Caco-2 (cell line): ENCODE results near the gene NFATC2. TPM values are rescaled to one million over a fixed set of nuclear protein-coding genes. Genes with fewer than 3 reads are reported as not detected.

ENCODE experiments used
- BruUV-seq: library from RNA; stranded (reverse); fragments of 400-500 nt; replicated peaks from 2 replicates; lab custom pipeline; 2021; lab: Mats Ljungman, UMichigan
- CTCF ChIA-PET: fragments of 300-600 bp; sonication (Branson Sonifier 250); formaldehyde crosslinking; loops from one replicate; lab custom pipeline; 2022; ENCODE audit warnings: antibody characterized with exemption; lab: Charles Lee
- POLR2A ChIA-PET: fragments of 300-600 bp; sonication (Branson Sonifier 250); formaldehyde crosslinking; loops from one replicate; lab custom pipeline; 2022; ENCODE audit warnings: antibody characterized with exemption; lab: Charles Lee
- DNase-seq, 2 experiments: peaks; one replicate each; pipeline versions ENCODE4 v3.0.0 to v3.0.0-alpha.2; 2020 to 2022
- H3K27me3 ChIP-seq: replicated peaks from 2 replicates; pipeline ENCODE4 v1.6.0; 2011; ENCODE audit warnings: low read length; ENCODE audit not compliant: control insufficient read depth, insufficient read depth
- H3K36me3 ChIP-seq: 2 replicates; pipeline ENCODE4 v1.5.1; 2011; ENCODE audit warnings: low read length; ENCODE audit not compliant: control insufficient read depth, insufficient read depth
- H3K4me1 ChIP-seq: fragments of 250-450 bp; sonication (Bioruptor Pico); 2 replicates; pipeline ENCODE4 v1.5.1; 2020; ENCODE audit warnings: mild to moderate bottlenecking
- H3K4me3 ChIP-seq: 2 replicates; pipeline ENCODE4 v1.5.1; 2011; ENCODE audit warnings: low read depth, mild to moderate bottlenecking, control low read depth, low read length
- H3K9me3 ChIP-seq: fragments of 250-450 bp; sonication (Bioruptor Pico); 2 replicates; pipeline ENCODE4 v1.5.1; 2020; ENCODE audit warnings: mild to moderate bottlenecking, moderate library complexity
- H3K27ac Mint-ChIP-seq: one replicate; pipeline ENCODE4 v1.8.0; 2022; ENCODE audit warnings: mixed read lengths; ENCODE audit not compliant: unreplicated experiment
- H3K27me3 Mint-ChIP-seq: one replicate; pipeline ENCODE4 v1.8.0; 2022; ENCODE audit warnings: mixed read lengths; ENCODE audit not compliant: insufficient read depth, unreplicated experiment
- H3K36me3 Mint-ChIP-seq: one replicate; pipeline ENCODE4 v1.8.0; 2022; ENCODE audit warnings: mild to moderate bottlenecking, mixed read lengths; ENCODE audit not compliant: insufficient read depth, unreplicated experiment
- H3K4me1 Mint-ChIP-seq: one replicate; pipeline ENCODE4 v1.8.0; 2022; ENCODE audit warnings: low read depth, mixed read lengths; ENCODE audit not compliant: unreplicated experiment
- H3K4me3 Mint-ChIP-seq: one replicate; pipeline ENCODE4 v1.8.0; 2022; ENCODE audit warnings: mild to moderate bottlenecking, moderate library complexity, mixed read lengths; ENCODE audit not compliant: unreplicated experiment
- H3K9me3 Mint-ChIP-seq: one replicate; pipeline ENCODE4 v1.8.0; 2022; ENCODE audit warnings: mixed read lengths; ENCODE audit not compliant: unreplicated experiment
- intact Hi-C: fragments of 100-400 bp; cut with micrococcal nuclease; formaldehyde crosslinking; loops from one replicate; pipeline ENCODE4 v1.10.0; 2022; ENCODE audit not compliant: unreplicated experiment
- total RNA-seq: library from RNA; stranded (reverse); gene quantifications from 2 replicates; pipeline ENCODE4 v1.2.3, GENCODE V29; 2022
- TF ChIP-seq, protein P1 (sequence below), 2 experiments: fragments of 200-600 bp in 1 of 2; IDR thresholded peaks; 1 replicate in 1 of 2; 2 replicates in 1 of 2; pipeline versions ENCODE4 v1.5.1 to v1.8.0; 2011 to 2022; ENCODE audit warnings: antibody characterized with exemption in 1 of 2, control low read depth in 1 of 2, inconsistent platforms in 1 of 2, low read depth in 1 of 2, low read length in 1 of 2, mild to moderate bottlenecking in 1 of 2, moderate library complexity in 1 of 2; ENCODE audit not compliant: insufficient read depth in 1 of 2, severe bottlenecking in 1 of 2, unreplicated experiment in 1 of 2

Gene NFATC2
- total RNA-seq, 1 experiment from 2014 or later, result 20.8 TPM

DNA sequence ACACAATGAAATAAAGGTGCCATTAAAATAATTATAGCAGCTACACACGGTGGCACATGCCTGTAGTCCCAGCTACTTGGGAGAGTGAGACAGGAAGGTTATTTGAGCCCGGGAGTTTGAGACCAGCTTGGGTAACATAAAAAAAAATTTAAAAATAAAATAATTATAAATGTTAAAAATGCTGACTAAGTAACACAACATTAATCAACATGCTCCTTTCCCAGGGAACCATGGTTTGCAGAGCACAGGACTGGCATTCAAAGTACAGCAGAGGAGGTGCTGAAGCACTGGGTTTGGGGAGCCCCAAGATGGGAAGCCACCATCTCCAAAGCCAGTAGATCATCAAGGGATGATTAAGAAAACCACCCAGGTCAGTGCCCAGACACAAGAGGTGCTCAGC, 51.9 kb downstream of the NFATC2 start:
- no peak for DNase-seq
- POLR2A ChIA-PET, result no interaction called here
- no peaks in the 10 kb centered on the region for H3K27me3 Mint-ChIP-seq
- TF ChIP-seq, protein P1, sequence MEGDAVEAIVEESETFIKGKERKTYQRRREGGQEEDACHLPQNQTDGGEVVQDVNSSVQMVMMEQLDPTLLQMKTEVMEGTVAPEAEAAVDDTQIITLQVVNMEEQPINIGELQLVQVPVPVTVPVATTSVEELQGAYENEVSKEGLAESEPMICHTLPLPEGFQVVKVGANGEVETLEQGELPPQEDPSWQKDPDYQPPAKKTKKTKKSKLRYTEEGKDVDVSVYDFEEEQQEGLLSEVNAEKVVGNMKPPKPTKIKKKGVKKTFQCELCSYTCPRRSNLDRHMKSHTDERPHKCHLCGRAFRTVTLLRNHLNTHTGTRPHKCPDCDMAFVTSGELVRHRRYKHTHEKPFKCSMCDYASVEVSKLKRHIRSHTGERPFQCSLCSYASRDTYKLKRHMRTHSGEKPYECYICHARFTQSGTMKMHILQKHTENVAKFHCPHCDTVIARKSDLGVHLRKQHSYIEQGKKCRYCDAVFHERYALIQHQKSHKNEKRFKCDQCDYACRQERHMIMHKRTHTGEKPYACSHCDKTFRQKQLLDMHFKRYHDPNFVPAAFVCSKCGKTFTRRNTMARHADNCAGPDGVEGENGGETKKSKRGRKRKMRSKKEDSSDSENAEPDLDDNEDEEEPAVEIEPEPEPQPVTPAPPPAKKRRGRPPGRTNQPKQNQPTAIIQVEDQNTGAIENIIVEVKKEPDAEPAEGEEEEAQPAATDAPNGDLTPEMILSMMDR (IDR thresholded peaks at IDR 0.05; ENCODE audit: insufficient read depth in 1 of 2, low read depth in 1 of 2, low read length in 1 of 2, severe bottlenecking in 1 of 2, unreplicated experiment in 1 of 2), result no peak
- no peak overlapping the region for H3K4me3 ChIP-seq
- H3K9me3 Mint-ChIP-seq, result no peaks in the 10 kb centered on the region
- CTCF ChIA-PET, result no interaction called here
- H3K36me3 ChIP-seq, result no peaks in the 10 kb centered on the region
- intact Hi-C loops, result no loop called here
- H3K9me3 ChIP-seq, result no peaks in the 10 kb centered on the region
- BruUV-seq, result no TSS peak
- no peak overlapping the region for H3K4me3 Mint-ChIP-seq
- H3K4me1 ChIP-seq, result no peaks in the 10 kb centered on the region; the same call in 1 of the 2 replicates
- H3K27me3 ChIP-seq, result no peaks in the 10 kb centered on the region
- no peak overlapping the region for H3K27ac Mint-ChIP-seq
- H3K36me3 Mint-ChIP-seq, result peaks cover 8% of the 10 kb centered on the region
- peaks cover under 1% of the 10 kb centered on the region for H3K4me1 Mint-ChIP-seq

DNA sequence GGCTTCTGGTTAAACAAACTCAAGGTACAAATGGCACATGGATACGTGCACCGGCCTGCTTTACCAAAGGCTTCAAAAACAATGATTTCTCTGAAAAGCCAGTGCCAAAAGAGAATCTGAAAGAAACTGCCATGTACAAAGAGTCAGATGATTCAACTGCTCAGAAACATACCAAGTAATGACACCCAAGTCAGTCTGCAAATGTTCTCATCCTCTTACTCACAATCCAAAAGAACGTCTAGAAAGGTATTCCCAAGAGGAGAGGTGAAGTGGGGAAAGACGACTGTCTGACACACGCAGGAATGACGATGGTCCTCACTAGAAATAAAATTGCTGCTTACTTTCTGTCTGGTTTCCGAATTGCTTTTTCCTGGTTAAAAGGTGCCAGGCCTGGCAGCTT, 52.9 kb downstream of the NFATC2 start:
- H3K27me3 ChIP-seq, result no peaks in the 10 kb centered on the region
- H3K4me3 Mint-ChIP-seq, result no peak overlapping the region
- TF ChIP-seq, protein P1 (IDR thresholded peaks at IDR 0.05; ENCODE audit: insufficient read depth in 1 of 2, low read depth in 1 of 2, low read length in 1 of 2, severe bottlenecking in 1 of 2, unreplicated experiment in 1 of 2), result no peak
- no TSS peak for BruUV-seq
- no peaks in the 10 kb centered on the region for H3K4me1 Mint-ChIP-seq
- no peak overlapping the region for H3K4me3 ChIP-seq
- no peak overlapping the region for H3K27ac Mint-ChIP-seq
- no peaks in the 10 kb centered on the region for H3K9me3 ChIP-seq
- intact Hi-C loops, result no loop called here
- POLR2A ChIA-PET, result no interaction called here
- no peak for DNase-seq
- no peaks in the 10 kb centered on the region for H3K36me3 ChIP-seq
- H3K4me1 ChIP-seq, result no peaks in the 10 kb centered on the region
- H3K36me3 Mint-ChIP-seq, result peaks cover 8% of the 10 kb centered on the region
- CTCF ChIA-PET, result no interaction called here
- H3K27me3 Mint-ChIP-seq, result no peaks in the 10 kb centered on the region
- no peaks in the 10 kb centered on the region for H3K9me3 Mint-ChIP-seq

DNA sequence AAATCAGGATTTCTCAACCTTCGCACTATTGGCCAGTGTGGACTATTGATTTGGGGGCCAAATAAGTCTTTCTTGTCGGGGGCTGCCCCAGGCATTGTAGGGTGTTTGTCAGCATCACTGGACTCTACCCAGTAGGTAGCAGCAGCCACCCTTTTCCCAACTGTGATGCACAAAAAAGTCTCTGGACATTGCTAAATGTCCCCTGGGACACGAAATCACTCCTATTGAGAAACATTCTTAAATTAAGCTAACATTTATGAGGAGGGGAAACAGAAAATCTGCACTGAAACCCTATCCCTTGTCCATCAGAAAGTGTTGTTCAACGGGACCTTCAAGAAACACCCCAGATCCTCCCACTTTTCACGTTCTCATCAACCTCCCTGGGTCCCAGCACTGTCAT, 54.2 kb downstream of the NFATC2 start:
- peaks cover 8% of the 10 kb centered on the region for H3K36me3 Mint-ChIP-seq
- H3K27me3 Mint-ChIP-seq, result no peaks in the 10 kb centered on the region
- intact Hi-C loops, result no loop called here
- CTCF ChIA-PET, result no interaction called here
- no peaks in the 10 kb centered on the region for H3K9me3 ChIP-seq
- H3K4me3 ChIP-seq, result no peak overlapping the region
- no peak overlapping the region for H3K27ac Mint-ChIP-seq
- H3K4me1 Mint-ChIP-seq, result no peaks in the 10 kb centered on the region
- no peak overlapping the region for H3K4me3 Mint-ChIP-seq
- H3K36me3 ChIP-seq, result no peaks in the 10 kb centered on the region
- DNase-seq, result no peak
- H3K27me3 ChIP-seq, result no peaks in the 10 kb centered on the region
- TF ChIP-seq, protein P1 (IDR thresholded peaks at IDR 0.05; ENCODE audit: insufficient read depth in 1 of 2, low read depth in 1 of 2, low read length in 1 of 2, severe bottlenecking in 1 of 2, unreplicated experiment in 1 of 2), result no peak
- no TSS peak for BruUV-seq
- H3K4me1 ChIP-seq, result no peaks in the 10 kb centered on the region
- POLR2A ChIA-PET, result no interaction called here
- no peaks in the 10 kb centered on the region for H3K9me3 Mint-ChIP-seq
